Omental fat pad (tissue), 4 donors: ENCODE results near the gene TRIM14. TPM values are rescaled to one million over a fixed set of nuclear protein-coding genes. Genes with fewer than 3 reads are reported as not detected.
"Not testable (repeated sequence)": the region's sequence is repeated elsewhere in the genome, so short reads cannot be mapped to it uniquely, and the experiment has no call there.

Experiments
- ATAC-seq: fragments of 150-250 bp; one replicate; pipeline ENCODE4 v1.9.1; 2016; ENCODE audit warnings: mild to moderate bottlenecking, moderate library complexity; ENCODE audit not compliant: low FRiP score
- DNase-seq: peaks from one replicate; pipeline ENCODE4 v3.0.0-alpha.2; 2019; ENCODE audit warnings: low spot score
- CTCF ChIP-seq, 3 donors: fragments of 450-650 bp; IDR thresholded peaks; one replicate each; pipeline ENCODE4 v1.5.1; 2016 to 2017; ENCODE audit warnings: antibody characterized with exemption in 3 of 3, mild to moderate bottlenecking in 3 of 3, moderate library complexity in 2 of 3
- total RNA-seq, 4 donors: library from RNA; depleted of rRNA; stranded (reverse); fragments of >200 nt; gene quantifications; one replicate each; pipeline ENCODE4 v1.1.0, GENCODE V29; 2016

TRIM14 gene
- total RNA-seq, 4 donors from 2014 or later: 11.7 to 25.4 (median 17.0) TPM

GRCh38 chr9:98132806-98133631 lies 14.0 kb upstream of the TRIM14 start:
- no peak for TF ChIP-seq CTCF (IDR thresholded peaks at IDR 0.05)
- no peak for ATAC-seq
- no peak for DNase-seq

GRCh38 chr9:98132158-98132557 lies 13.1 kb upstream of the TRIM14 start:
- no peak for ATAC-seq
- no peak for DNase-seq
- TF ChIP-seq CTCF (IDR thresholded peaks at IDR 0.05): no peak

GRCh38 chr9:98130576-98131228 lies 11.7 kb upstream of the TRIM14 start:
- DNase-seq (no peak), ATAC-seq (no peak)
- TF ChIP-seq CTCF (IDR thresholded peaks at IDR 0.05): no peak

- DNase-seq, ATAC-seq: not testable (repeated sequence)
Observed at GRCh38 chr9:98130060-98130459, 11.0 kb upstream of the TRIM14 start.

- no peak for TF ChIP-seq CTCF (IDR thresholded peaks at IDR 0.05)
- DNase-seq (no peak), ATAC-seq (no peak)
Observed at GRCh38 chr9:98129451-98129881, 10.4 kb upstream of the TRIM14 start.

- no peak for ATAC-seq
- DNase-seq: no peak
- no peak for TF ChIP-seq CTCF (IDR thresholded peaks at IDR 0.05)
Observed at GRCh38 chr9:98128316-98128715, 9.3 kb upstream of the TRIM14 start.

- no peak for TF ChIP-seq CTCF (IDR thresholded peaks at IDR 0.05)
- ATAC-seq (no peak), DNase-seq (no peak)
Observed at GRCh38 chr9:98127226-98127625, 8.2 kb upstream of the TRIM14 start.
